Testis (tissue), 2 donors: ENCODE data around the gene HOXA7.

ENCODE experiments used
- CTCF ChIP-seq, 3 experiments: fragments of 450-650 bp in 2 of 3; fragments of 200-600 bp in 1 of 3; sonication (generic) in 1 of 3; IDR thresholded peaks; one replicate each; pipeline ENCODE4 v1.5.1; 2016 to 2019; ENCODE audit warnings: antibody characterized with exemption in 3 of 3, mild to moderate bottlenecking in 2 of 3, moderate library complexity in 1 of 3
- POLR2A ChIP-seq: fragments of 450-650 bp; IDR thresholded peaks from one replicate; pipeline ENCODE4 v1.6.1; 2017; ENCODE audit warnings: antibody characterized with exemption, mild to moderate bottlenecking, moderate library complexity

GRCh38 chr7:27179503-27180430 lies 23.3 kb upstream of the HOXA7 start:
- TF ChIP-seq CTCF (IDR thresholded peaks at IDR 0.05) (peak; percentile 46 to 76 (median 56)), POLR2A (no peak)
